K562 (cell line): ENCODE measurements around the gene NF2. TPM values are rescaled to one million over a fixed set of nuclear protein-coding genes. Genes with fewer than 3 reads are reported as not detected.

ENCODE experiments used
- ATAC-seq: fragments of 200-7000 bp; cut with Tn5 transposase; 3 replicates; pipeline ENCODE4 v1.9.1; 2020; ENCODE audit warnings: moderate library complexity
- BruUV-seq: library from RNA; stranded (reverse); fragments of 400-500 nt; replicated peaks from 2 replicates; lab custom pipeline; 2021; lab: Mats Ljungman, UMichigan
- CTCF ChIA-PET: fragments of 300-600 bp; formaldehyde crosslinking; extraction: SDS; loops from one replicate; lab custom pipeline; 2021; ENCODE audit warnings: low intra/inter-chr PET ratio; lab: Yijun Ruan, JAX
- POLR2A ChIA-PET: fragments of 300-600, 350-650 bp; sonication (Branson Sonifier 250); formaldehyde crosslinking; extraction: SDS; loops from one replicate; lab custom pipeline; 2021; ENCODE audit warnings: antibody characterized with exemption, inconsistent platforms; lab: Yijun Ruan, JAX
- DNase-seq, 4 experiments: peaks; one replicate each; pipeline versions ENCODE4 v3.0.0 to v3.0.0-alpha.2; 2011 to 2018; ENCODE audit warnings: low spot score in 3 of 4, mixed read lengths in 3 of 4; ENCODE audit errors: extremely low read depth in 1 of 4
- FAIRE-seq: peaks from 2 replicates; lab custom pipeline; 2011; peaks lifted over from hg19 to GRCh38; lab: Jason Lieb, UNC
- H2AFZ ChIP-seq: 2 replicates; pipeline ENCODE4 v1.6.0; 2011; ENCODE audit warnings: low read depth, low read length, control low read depth, inconsistent platforms
- H3K27ac ChIP-seq: fragments of 200-600 bp; 3 replicates; pipeline ENCODE4 v1.8.0; 2011; ENCODE audit warnings: low read depth, mild to moderate bottlenecking, control low read depth, inconsistent platforms, low read length, moderate library complexity, mixed read lengths; ENCODE audit errors: extremely low read depth
- H3K27me3 ChIP-seq, 2 experiments: fragments of 300-600 bp in 1 of 2; 2 replicates in 1 of 2; 3 replicates in 1 of 2; pipeline versions ENCODE4 v1.6.0 to v1.8.0; 2011; ENCODE audit warnings: inconsistent platforms in 2 of 2, low read length in 2 of 2, mild to moderate bottlenecking in 1 of 2, mixed read lengths in 1 of 2, moderate library complexity in 1 of 2; ENCODE audit not compliant: control insufficient read depth in 2 of 2, insufficient read depth in 2 of 2
- H3K36me3 ChIP-seq: fragments of 300-600 bp; 3 replicates; pipeline ENCODE4 v1.8.0; 2011; ENCODE audit warnings: mild to moderate bottlenecking, low read length, inconsistent platforms; ENCODE audit not compliant: control insufficient read depth, insufficient read depth
- H3K4me1 ChIP-seq, 2 experiments: fragments of 200-600 bp in 1 of 2; replicated peaks in 1 of 2; 2 replicates in 1 of 2; 3 replicates in 1 of 2; pipeline versions ENCODE4 v1.5.1 to v1.8.0; 2011; ENCODE audit warnings: inconsistent platforms in 2 of 2, low read length in 2 of 2, mild to moderate bottlenecking in 1 of 2, mixed read lengths in 1 of 2, moderate library complexity in 1 of 2; ENCODE audit not compliant: control insufficient read depth in 2 of 2, insufficient read depth in 2 of 2
- H3K4me2 ChIP-seq: 2 replicates; pipeline ENCODE4 v1.6.1; 2011; ENCODE audit warnings: low read length, control low read depth, inconsistent platforms, mixed read lengths; ENCODE audit not compliant: insufficient read depth
- H3K4me3 ChIP-seq: fragments of 200-600 bp; sonication (generic), shearing (Covaris generic); 2 replicates; pipeline ENCODE4 v1.5.1; 2016; ENCODE audit warnings: control low read depth, inconsistent platforms
- H3K79me2 ChIP-seq: fragments of 200-600 bp; 3 replicates; pipeline ENCODE4 v1.8.0; 2011; ENCODE audit warnings: low read length, inconsistent platforms; ENCODE audit not compliant: control insufficient read depth, insufficient read depth
- H3K9ac ChIP-seq, 2 experiments: 2 replicates each; pipeline versions ENCODE4 v1.6.0 to v1.6.1; 2011; ENCODE audit warnings: low read depth in 2 of 2, low read length in 2 of 2, control low read depth in 1 of 2, inconsistent platforms in 1 of 2, mild to moderate bottlenecking in 1 of 2, mixed read lengths in 1 of 2; ENCODE audit not compliant: insufficient read depth in 1 of 2
- H3K9me1 ChIP-seq: one replicate; pipeline ENCODE4 v1.6.0; 2011; ENCODE audit warnings: inconsistent platforms, mild to moderate bottlenecking, low read length, moderate library complexity; ENCODE audit not compliant: control insufficient read depth, insufficient read depth
- H3K9me3 ChIP-seq: replicated peaks from 2 replicates; pipeline ENCODE4 v1.5.1; 2011; ENCODE audit warnings: low read depth, low read length, inconsistent platforms; ENCODE audit not compliant: control insufficient read depth, insufficient read depth
- H4K20me1 ChIP-seq: replicated peaks from 2 replicates; pipeline ENCODE4 v1.6.1; 2011; ENCODE audit warnings: low read length, inconsistent platforms, mixed read lengths; ENCODE audit not compliant: control insufficient read depth, insufficient read depth
- DNMT1 ChIP-seq: fragments of 450-650 bp; IDR thresholded peaks from 2 replicates; pipeline ENCODE4 v1.6.1; 2016; ENCODE audit warnings: antibody characterized with exemption, mild to moderate bottlenecking
- HEY1 ChIP-seq: fragments of 250-450 bp; sonication (Bioruptor Pico); IDR thresholded peaks from 2 replicates; pipeline ENCODE4 v1.5.0; 2020; ENCODE audit warnings: mild to moderate bottlenecking, moderate library complexity, borderline replicate concordance
- RBM25 ChIP-seq: fragments of 200-400 bp; formaldehyde crosslinking; IDR thresholded peaks from 2 replicates; pipeline ENCODE4 v1.6.1; 2018; ENCODE audit warnings: low read length, low read depth, moderate library complexity; ENCODE audit not compliant: severe bottlenecking
- SMARCA5 ChIP-seq: fragments of 450-650 bp; IDR thresholded peaks from 2 replicates; pipeline ENCODE4 v1.6.1; 2016
- U2AF1 ChIP-seq: fragments of 200-400 bp; formaldehyde crosslinking; optimal IDR thresholded peaks from 2 replicates; pipeline ENCODE3; 2017; ENCODE audit warnings: mild to moderate bottlenecking, low read depth, low read length, moderate library complexity
- U2AF2 ChIP-seq: fragments of 200-400 bp; formaldehyde crosslinking; optimal IDR thresholded peaks from 2 replicates; pipeline ENCODE3; 2017; ENCODE audit warnings: low read depth, mild to moderate bottlenecking, low read length
- ZKSCAN8 ChIP-seq: fragments of 200-800 bp; sonication (Bioruptor generic); IDR thresholded peaks from 2 replicates; pipeline ENCODE4 v1.6.1; 2016; ENCODE audit warnings: missing genetic modification characterization, missing compliant biosample characterization
- ZNF445 ChIP-seq: fragments of 250-450 bp; sonication (Bioruptor Pico); IDR thresholded peaks from 2 replicates; pipeline ENCODE4 v1.4.0; 2020; ENCODE audit warnings: low read depth, mild to moderate bottlenecking, moderate library complexity
- ZNF586 ChIP-seq: fragments of 450-650 bp; formaldehyde crosslinking; conservative IDR thresholded peaks from 2 replicates; pipeline ENCODE4 v1.4.0; 2020; ENCODE audit warnings: mild to moderate bottlenecking, moderate library complexity
- ZNF696 ChIP-seq: fragments of 250-450 bp; sonication (Bioruptor Pico); conservative IDR thresholded peaks from 2 replicates; pipeline ENCODE4 v1.4.0; 2020; ENCODE audit warnings: mild to moderate bottlenecking, moderate library complexity
- WGBS: fragments of 100-300 bp; shearing (Covaris generic); methylation state at CpG from one replicate; pipeline ENCODE4 v1.1.6; 2016; ENCODE audit warnings: low coverage, mixed read lengths; ENCODE audit not compliant: insufficient coverage; ENCODE audit errors: missing lambda C conversion rate; 5-methylcytosine and 5-hydroxymethylcytosine counted together
- in situ Hi-C: fragments of 300-500 bp; cut with MboI; formaldehyde crosslinking; loops from 4 replicates; pipeline ENCODE4 v1.15.0; 2018; ENCODE audit warnings: inconsistent platforms, mixed read lengths
- intact Hi-C: fragments of 100-400 bp; cut with micrococcal nuclease; formaldehyde crosslinking; loops from 2 replicates; pipeline ENCODE4 v1.14.2; 2022
- polyA plus RNA-seq, 8 experiments: library from polyadenylated mRNA; depleted of rRNA in 4 of 8; stranded (reverse) in 5 of 8; unstranded in 3 of 8; fragments of >200 nt; fragmentation: Nextera tagmentation in 2 of 8; fragmentation: Illumina TruSeq in 1 of 8; extraction: Ambion mirVana in 2 of 8; extraction: Trizol in 1 of 8; gene quantifications; 2 replicates each; pipeline versions ENCODE4 v1.2.1 to v1.2.3, GENCODE V29; 2011 to 2014; ENCODE audit warnings: inconsistent platforms in 1 of 8, missing spikeins in 1 of 8
- total RNA-seq, 7 experiments: library from RNA; depleted of rRNA in 6 of 7; stranded (reverse); fragments of >200 nt in 6 of 7; fragmentation: Illumina TruSeq in 2 of 7; extraction: Trizol in 2 of 7; gene quantifications; 2 replicates each; pipeline versions ENCODE4 v1.2.1 to v1.2.3, GENCODE V29; 2011 to 2021; ENCODE audit warnings: low replicate concordance in 1 of 7
- TF ChIP-seq, protein P1 (sequence below): fragments of 250-450 bp; sonication (Bioruptor Pico); IDR thresholded peaks from 2 replicates; pipeline ENCODE4 v1.5.0; 2021; ENCODE audit warnings: mild to moderate bottlenecking, borderline replicate concordance
- TF ChIP-seq, protein P2 (sequence below): fragments of 450-650 bp; IDR thresholded peaks from 2 replicates; pipeline ENCODE4 v1.7.1; 2018; ENCODE audit warnings: mild to moderate bottlenecking, low read depth; ENCODE audit not compliant: partially characterized antibody

NF2 gene
- total and polyA plus RNA-seq, 9 of the 15 experiments (the other 6 are each of a cell fraction or from before 2014, with no cell fraction given): 2.2 to 32.5 (median 15.2) TPM

GRCh38 chr22:29734838-29735237 lies 131.4 kb downstream of the NF2 start:
- Histone ChIP-seq H3K27ac (no peak overlapping the region), H3K9ac (0 out of 4 replicates have a peak overlapping the region, but pooled peaks of 1 of the 2 experiments have one; percentile 13), H3K27me3 (no peaks in the 10 kb centered on the region), H3K79me2 (no peaks in the 10 kb centered on the region), H3K4me2 (no peak overlapping the region), H3K36me3 (no peaks in the 10 kb centered on the region), H3K9me3 (no peaks in the 10 kb centered on the region), H2AFZ (no peak overlapping the region), H4K20me1 (no peaks in the 10 kb centered on the region), H3K9me1 (no peaks in the 10 kb centered on the region), H3K4me1 (peaks cover 5 to 34% of the 10 kb centered on the region in 2 experiments; a peak in 4 of 5 replicates), H3K4me3 (no peak overlapping the region)
- ATAC-seq (no peak), FAIRE-seq (no peak), DNase-seq (no peak)
- CTCF ChIA-PET: no interaction called here
- in situ Hi-C loops (no loop called here), intact Hi-C loops (no loop called here)
- no TSS peak for BruUV-seq
- POLR2A ChIA-PET: no interaction called here
- WGBS: 28% methylated on average over 4 of the region's 9 CpGs
- no peak for TF ChIP-seq ZNF696 (CRISPR knock-in tag)
- no peak for TF ChIP-seq DNMT1
- no peak for TF ChIP-seq ZNF586 (CRISPR knock-in tag)

DNA sequence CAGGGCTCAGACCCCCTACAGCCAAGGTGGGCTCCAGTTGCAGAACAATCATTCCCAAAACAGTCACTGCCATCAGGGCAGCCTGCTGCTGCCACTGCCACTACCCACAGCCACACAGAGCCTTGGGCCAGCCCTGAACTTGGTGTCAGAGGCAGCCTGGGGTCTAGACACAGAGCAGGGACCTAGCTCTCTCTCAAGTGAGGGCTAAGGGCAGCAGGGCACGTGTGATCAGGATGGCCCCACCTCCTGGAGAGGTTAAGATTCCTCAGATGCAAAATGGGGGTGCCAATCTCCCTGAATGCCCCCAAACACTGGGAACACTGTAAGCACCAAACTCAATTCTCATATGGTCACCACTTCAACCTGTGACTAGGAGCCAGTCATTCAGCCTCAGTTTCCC lies 132.0 kb downstream of the NF2 start:
- Histone ChIP-seq H4K20me1 (no peaks in the 10 kb centered on the region), H3K9me1 (no peaks in the 10 kb centered on the region), H3K79me2 (no peaks in the 10 kb centered on the region), H3K4me1 (peaks cover 5 to 34% of the 10 kb centered on the region in 2 experiments; a peak in 4 of 5 replicates), H3K27me3 (no peaks in the 10 kb centered on the region), H3K4me3 (no peak overlapping the region), H3K36me3 (no peaks in the 10 kb centered on the region), H2AFZ (no peak overlapping the region), H3K4me2 (no peak overlapping the region), H3K9ac (0 out of 4 replicates have a peak overlapping the region, but pooled peaks of 1 of the 2 experiments have one; percentile 13), H3K27ac (no peak overlapping the region), H3K9me3 (no peaks in the 10 kb centered on the region)
- no peak for DNase-seq
- intact Hi-C loops: no loop called here
- no TSS peak for BruUV-seq
- FAIRE-seq: no peak
- 20% methylated on average over 1 of the region's 1 CpG for WGBS
- ATAC-seq: no peak
- in situ Hi-C loops: no loop called here
- ChIA-PET CTCF (no interaction called here), POLR2A (no interaction called here)
- no peak for TF ChIP-seq ZNF445 (CRISPR knock-in tag)
- TF ChIP-seq HEY1 (CRISPR knock-in tag): no peak
- TF ChIP-seq U2AF1: no peak
- TF ChIP-seq ZKSCAN8 (CRISPR knock-in tag): no peak
- TF ChIP-seq, protein P1, sequence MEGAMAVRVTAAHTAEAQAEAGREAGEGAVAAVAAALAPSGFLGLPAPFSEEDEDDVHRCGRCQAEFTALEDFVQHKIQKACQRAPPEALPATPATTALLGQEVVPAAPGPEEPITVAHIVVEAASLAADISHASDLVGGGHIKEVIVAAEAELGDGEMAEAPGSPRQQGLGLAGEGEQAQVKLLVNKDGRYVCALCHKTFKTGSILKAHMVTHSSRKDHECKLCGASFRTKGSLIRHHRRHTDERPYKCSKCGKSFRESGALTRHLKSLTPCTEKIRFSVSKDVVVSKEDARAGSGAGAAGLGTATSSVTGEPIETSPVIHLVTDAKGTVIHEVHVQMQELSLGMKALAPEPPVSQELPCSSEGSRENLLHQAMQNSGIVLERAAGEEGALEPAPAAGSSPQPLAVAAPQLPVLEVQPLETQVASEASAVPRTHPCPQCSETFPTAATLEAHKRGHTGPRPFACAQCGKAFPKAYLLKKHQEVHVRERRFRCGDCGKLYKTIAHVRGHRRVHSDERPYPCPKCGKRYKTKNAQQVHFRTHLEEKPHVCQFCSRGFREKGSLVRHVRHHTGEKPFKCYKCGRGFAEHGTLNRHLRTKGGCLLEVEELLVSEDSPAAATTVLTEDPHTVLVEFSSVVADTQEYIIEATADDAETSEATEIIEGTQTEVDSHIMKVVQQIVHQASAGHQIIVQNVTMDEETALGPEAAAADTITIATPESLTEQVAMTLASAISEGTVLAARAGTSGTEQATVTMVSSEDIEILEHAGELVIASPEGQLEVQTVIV (CRISPR knock-in tag): no peak
- TF ChIP-seq SMARCA5: no peak
- TF ChIP-seq U2AF2: no peak
- TF ChIP-seq, protein P2, sequence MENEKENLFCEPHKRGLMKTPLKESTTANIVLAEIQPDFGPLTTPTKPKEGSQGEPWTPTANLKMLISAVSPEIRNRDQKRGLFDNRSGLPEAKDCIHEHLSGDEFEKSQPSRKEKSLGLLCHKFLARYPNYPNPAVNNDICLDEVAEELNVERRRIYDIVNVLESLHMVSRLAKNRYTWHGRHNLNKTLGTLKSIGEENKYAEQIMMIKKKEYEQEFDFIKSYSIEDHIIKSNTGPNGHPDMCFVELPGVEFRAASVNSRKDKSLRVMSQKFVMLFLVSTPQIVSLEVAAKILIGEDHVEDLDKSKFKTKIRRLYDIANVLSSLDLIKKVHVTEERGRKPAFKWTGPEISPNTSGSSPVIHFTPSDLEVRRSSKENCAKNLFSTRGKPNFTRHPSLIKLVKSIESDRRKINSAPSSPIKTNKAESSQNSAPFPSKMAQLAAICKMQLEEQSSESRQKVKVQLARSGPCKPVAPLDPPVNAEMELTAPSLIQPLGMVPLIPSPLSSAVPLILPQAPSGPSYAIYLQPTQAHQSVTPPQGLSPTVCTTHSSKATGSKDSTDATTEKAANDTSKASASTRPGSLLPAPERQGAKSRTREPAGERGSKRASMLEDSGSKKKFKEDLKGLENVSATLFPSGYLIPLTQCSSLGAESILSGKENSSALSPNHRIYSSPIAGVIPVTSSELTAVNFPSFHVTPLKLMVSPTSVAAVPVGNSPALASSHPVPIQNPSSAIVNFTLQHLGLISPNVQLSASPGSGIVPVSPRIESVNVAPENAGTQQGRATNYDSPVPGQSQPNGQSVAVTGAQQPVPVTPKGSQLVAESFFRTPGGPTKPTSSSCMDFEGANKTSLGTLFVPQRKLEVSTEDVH: no peak
- no peak for TF ChIP-seq RBM25
